ENCODE data around the gene SCAMP5.

SCAMP5 gene

DNA sequence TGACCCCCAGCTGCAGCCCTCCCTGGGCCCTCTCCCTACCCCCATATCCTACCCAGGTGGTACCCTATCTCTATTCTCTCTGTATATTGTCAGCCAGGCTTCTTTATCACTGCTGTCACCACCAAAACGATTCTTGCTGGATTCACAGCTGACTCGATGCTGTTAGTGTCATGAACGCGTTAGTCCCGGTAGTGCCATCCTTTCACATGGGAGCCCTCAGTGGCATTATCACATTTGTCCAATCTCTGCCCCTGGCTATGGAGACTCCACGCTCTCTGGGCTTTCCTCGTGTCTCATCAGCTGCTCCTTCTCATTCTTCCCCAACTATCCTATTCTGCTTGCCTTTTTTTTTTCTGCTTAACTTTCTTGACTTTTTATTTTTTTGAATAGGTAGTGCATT, 7.0 kb downstream of the SCAMP5 start:
- TF ChIP-seq, protein P1, sequence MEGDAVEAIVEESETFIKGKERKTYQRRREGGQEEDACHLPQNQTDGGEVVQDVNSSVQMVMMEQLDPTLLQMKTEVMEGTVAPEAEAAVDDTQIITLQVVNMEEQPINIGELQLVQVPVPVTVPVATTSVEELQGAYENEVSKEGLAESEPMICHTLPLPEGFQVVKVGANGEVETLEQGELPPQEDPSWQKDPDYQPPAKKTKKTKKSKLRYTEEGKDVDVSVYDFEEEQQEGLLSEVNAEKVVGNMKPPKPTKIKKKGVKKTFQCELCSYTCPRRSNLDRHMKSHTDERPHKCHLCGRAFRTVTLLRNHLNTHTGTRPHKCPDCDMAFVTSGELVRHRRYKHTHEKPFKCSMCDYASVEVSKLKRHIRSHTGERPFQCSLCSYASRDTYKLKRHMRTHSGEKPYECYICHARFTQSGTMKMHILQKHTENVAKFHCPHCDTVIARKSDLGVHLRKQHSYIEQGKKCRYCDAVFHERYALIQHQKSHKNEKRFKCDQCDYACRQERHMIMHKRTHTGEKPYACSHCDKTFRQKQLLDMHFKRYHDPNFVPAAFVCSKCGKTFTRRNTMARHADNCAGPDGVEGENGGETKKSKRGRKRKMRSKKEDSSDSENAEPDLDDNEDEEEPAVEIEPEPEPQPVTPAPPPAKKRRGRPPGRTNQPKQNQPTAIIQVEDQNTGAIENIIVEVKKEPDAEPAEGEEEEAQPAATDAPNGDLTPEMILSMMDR (IDR thresholded peaks at IDR 0.05), result no peak
- TF ChIP-seq ZFX (IDR thresholded peaks at IDR 0.05; ENCODE audit: borderline replicate concordance), result no peak
- H3K27ac ChIP-seq, result no peak overlapping the region

DNA sequence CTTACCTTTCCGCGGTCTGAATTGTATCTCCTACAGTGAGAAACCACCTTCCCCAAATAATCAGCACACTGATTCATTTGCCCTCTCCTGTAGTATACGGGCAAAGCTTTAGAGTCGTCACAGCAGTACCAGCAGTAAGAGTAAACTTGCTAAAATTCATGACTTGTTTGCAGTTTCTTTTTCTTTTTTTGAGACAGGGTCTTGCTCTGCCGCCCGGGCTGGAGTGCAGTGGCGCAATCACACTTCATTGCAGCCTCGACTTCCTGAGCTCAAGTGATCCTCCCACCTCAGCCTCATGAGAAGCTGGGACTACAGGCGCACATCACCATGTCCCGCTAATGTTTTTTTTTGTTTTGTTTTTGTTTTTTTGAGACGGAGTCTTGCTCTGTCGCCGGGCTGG, 11.9 kb downstream of the SCAMP5 start:
- TF ChIP-seq, protein P1 (IDR thresholded peaks at IDR 0.05), result no peak
- no peak for TF ChIP-seq ZFX (IDR thresholded peaks at IDR 0.05; ENCODE audit: borderline replicate concordance)
- no peak overlapping the region for H3K27ac ChIP-seq

DNA sequence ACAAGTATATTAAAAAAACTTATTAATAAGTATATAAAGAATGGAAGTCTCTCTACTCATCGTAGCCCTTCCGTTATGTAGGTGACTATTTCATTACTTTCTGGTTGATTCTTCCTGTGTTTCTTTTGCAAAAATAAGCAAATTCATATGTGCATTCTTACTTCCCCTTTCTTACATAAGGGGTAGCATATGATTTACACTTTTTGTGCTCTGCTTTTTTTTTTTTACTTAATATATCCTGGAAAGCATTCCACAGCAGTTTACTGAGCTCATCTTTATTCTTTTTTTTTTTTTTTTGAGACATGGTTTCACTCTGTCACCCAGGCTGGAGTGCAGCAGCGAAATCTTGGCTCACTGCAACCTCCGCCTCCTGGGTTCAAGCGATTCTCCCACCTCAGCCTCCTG, 12.9 kb downstream of the SCAMP5 start:
- TF ChIP-seq ZFX (IDR thresholded peaks at IDR 0.05; ENCODE audit: borderline replicate concordance), result no peak
- TF ChIP-seq, protein P1 (IDR thresholded peaks at IDR 0.05), result no peak
- no peak overlapping the region for H3K27ac ChIP-seq

DNA sequence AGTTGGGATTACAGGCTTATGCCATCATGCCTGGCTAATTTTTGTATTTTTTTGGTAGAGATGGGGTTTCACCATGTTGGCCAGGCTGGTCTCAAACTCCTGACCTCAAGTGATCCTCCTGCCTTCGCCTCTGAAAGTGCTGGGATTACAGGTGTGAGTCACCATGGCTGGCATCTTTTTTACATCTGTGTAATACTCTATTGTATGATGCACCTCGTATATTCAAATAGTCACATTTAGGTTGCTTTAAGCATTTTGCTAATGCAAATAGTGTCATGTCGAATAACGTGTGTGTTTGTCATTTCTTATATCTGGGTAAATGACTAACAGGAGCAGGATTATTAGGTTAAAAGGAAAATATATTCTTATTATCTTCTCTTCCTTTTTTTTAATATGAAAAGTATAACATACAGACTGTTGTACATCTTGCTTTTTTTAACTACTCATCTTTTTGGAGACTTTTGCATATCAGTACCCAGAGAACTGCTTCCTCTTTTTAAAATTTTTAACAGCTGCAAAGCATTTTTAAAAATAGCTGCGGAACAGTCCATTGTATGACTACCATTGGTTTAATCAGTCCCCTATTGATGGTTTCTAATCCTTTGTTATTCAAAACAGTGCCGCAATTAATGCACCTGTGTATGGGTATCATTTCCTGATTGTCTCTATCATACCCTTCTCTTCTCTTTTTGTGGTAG, 13.4 kb downstream of the SCAMP5 start:
- no peak overlapping the region for H3K27ac ChIP-seq

DNA sequence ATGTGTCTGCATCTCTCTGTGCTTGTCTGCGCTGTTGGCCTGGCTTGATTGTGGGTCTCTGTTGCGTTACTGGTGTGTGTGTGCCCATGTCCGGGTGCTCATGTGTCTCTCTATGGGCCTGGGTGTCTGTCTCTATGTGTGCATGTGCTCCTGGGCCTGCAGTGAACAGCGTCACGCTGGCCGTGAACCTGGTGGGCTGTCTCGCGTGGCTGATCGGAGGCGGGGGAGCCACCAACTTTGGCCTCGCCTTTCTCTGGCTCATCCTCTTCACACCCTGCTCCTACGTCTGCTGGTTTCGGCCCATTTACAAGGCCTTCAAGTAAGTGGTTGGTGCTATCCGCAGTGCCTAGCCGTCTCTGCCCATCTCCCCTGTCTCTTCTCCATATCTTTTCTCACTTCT, 21.1 kb downstream of the SCAMP5 start:
- H3K27ac ChIP-seq, result no peak overlapping the region
- TF ChIP-seq ZFX (IDR thresholded peaks at IDR 0.05; ENCODE audit: borderline replicate concordance), result no peak
- TF ChIP-seq, protein P1 (IDR thresholded peaks at IDR 0.05), result no peak

More for the DNA sequence above, 13.4 kb downstream of the SCAMP5 start:
- TF ChIP-seq, protein P1 (IDR thresholded peaks at IDR 0.05), result no peak
- no peak for TF ChIP-seq ZFX (IDR thresholded peaks at IDR 0.05; ENCODE audit: borderline replicate concordance)

DNA sequence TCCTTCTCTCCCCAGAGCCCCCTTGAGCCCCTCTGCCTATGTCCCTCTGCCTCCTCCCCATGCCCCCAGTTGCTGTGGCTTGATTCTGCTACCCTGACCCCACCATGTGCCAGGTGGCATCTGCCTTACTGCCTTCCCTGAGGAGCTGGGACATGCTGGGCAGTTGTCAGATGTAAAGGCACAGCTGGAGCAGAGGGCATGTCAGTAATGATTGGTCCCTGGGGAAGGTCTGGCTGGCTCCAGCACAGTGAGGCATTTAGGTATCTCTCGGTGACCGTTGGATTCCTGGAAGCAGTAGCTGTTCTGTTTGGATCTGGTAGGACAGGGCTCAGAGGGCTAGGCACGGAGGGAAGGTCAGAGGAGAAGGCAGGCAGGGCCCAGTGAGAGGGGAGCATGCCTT, 24.6 kb downstream of the SCAMP5 start:
- no peak for TF ChIP-seq ZFX (IDR thresholded peaks at IDR 0.05; ENCODE audit: borderline replicate concordance)
- TF ChIP-seq, protein P1 (IDR thresholded peaks at IDR 0.05), result no peak

DNA sequence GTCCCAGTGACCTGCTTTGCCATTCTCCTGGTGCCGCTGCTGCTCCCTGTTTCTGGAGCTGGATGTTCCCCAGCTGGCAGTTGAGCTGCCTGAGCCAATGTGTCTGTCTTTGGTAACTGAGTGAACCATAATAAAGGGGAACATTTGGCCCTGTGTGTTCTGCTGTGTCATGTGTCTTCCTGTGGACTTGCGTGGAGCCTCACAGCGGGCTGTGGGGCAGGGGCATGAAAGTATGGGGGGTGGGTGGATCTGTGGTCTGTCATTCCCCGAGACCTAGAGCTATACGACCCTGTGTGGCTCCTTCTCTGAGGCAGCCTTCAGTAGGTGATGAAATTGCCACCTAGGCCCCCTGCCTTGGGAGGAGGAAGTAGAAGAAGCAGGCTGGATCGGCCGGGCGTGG, 26.0 kb downstream of the SCAMP5 start:
- H3K27ac ChIP-seq, result no peak overlapping the region
- no peak for TF ChIP-seq ZFX (IDR thresholded peaks at IDR 0.05; ENCODE audit: borderline replicate concordance)
- TF ChIP-seq, protein P1 (IDR thresholded peaks at IDR 0.05), result no peak

More for the DNA sequence above, 24.6 kb downstream of the SCAMP5 start:
- no peak overlapping the region for H3K27ac ChIP-seq
